IMR-90 (cell line): ENCODE results near the gene NEURL2. TPM values are rescaled to one million over a fixed set of nuclear protein-coding genes. Genes with fewer than 3 reads are reported as not detected.

Experiments used
- ATAC-seq: fragments of 200-7000 bp; cut with Tn5 transposase; 2 replicates; pipeline ENCODE4 v1.9.1; 2020; ENCODE audit warnings: low read depth, mild to moderate bottlenecking, moderate library complexity
- BruUV-seq: library from RNA; stranded (reverse); fragments of 400-500 nt; replicated peaks from 2 replicates; lab custom pipeline; 2021; lab: Mats Ljungman, UMichigan
- CTCF ChIA-PET: fragments of 300-600 bp; formaldehyde crosslinking; extraction: SDS; loops from one replicate; lab custom pipeline; 2021; ENCODE audit warnings: antibody characterized with exemption; lab: Yijun Ruan, JAX
- POLR2A ChIA-PET: fragments of 300-600 bp; sonication (Branson Sonifier 250); formaldehyde crosslinking; loops from one replicate; lab custom pipeline; 2022; ENCODE audit warnings: antibody characterized with exemption; ENCODE audit not compliant: unreplicated experiment; lab: Charles Lee
- DNase-seq: peaks from one replicate; pipeline ENCODE4 v3.0.0; 2013
- H2AFZ ChIP-seq: replicated peaks from 2 replicates; pipeline ENCODE3; 2013; ENCODE audit warnings: low read length, mild to moderate bottlenecking; ENCODE audit not compliant: poor library complexity
- H2AK5ac ChIP-seq: 2 replicates; pipeline ENCODE4 v1.6.1; 2013; ENCODE audit warnings: low read depth, low read length, inconsistent platforms
- H2AK9ac ChIP-seq: replicated peaks from 2 replicates; pipeline ENCODE3; 2013; ENCODE audit warnings: mild to moderate bottlenecking, low read depth, low read length, moderate library complexity; ENCODE audit not compliant: poor library complexity
- H2BK120ac ChIP-seq: 2 replicates; pipeline ENCODE4 v1.6.1; 2013; ENCODE audit warnings: low read depth, low read length, inconsistent platforms
- H2BK15ac ChIP-seq: 3 replicates; pipeline ENCODE4 v1.6.1; 2013; ENCODE audit warnings: low read depth, low read length, inconsistent platforms
- H2BK20ac ChIP-seq: 2 replicates; pipeline ENCODE4 v1.6.1; 2013; ENCODE audit warnings: low read depth, mild to moderate bottlenecking, inconsistent platforms, low read length, moderate library complexity
- H2BK5ac ChIP-seq: 2 replicates; pipeline ENCODE4 v1.6.1; 2013; ENCODE audit warnings: mild to moderate bottlenecking, low read depth, low read length, inconsistent platforms; ENCODE audit not compliant: poor library complexity, severe bottlenecking
- H3K14ac ChIP-seq: replicated peaks from 2 replicates; pipeline ENCODE4 v1.6.1; 2013; ENCODE audit warnings: low read depth, low read length, inconsistent platforms
- H3K18ac ChIP-seq: 2 replicates; pipeline ENCODE4 v1.6.1; 2013; ENCODE audit warnings: low read depth, low read length, control low read depth
- H3K23ac ChIP-seq: 2 replicates; pipeline ENCODE4 v1.6.1; 2013; ENCODE audit warnings: low read depth, low read length, inconsistent platforms
- H3K27ac ChIP-seq: 2 replicates; pipeline ENCODE4 v1.5.1; 2013; ENCODE audit warnings: mild to moderate bottlenecking, control low read depth, low read length; ENCODE audit not compliant: insufficient read depth
- H3K27me3 ChIP-seq: 2 replicates; pipeline ENCODE4 v1.6.1; 2013; ENCODE audit warnings: low read length; ENCODE audit not compliant: control insufficient read depth, insufficient read depth
- H3K36me3 ChIP-seq: 2 replicates; pipeline ENCODE4 v1.6.1; 2013; ENCODE audit warnings: low read length, mixed read lengths; ENCODE audit not compliant: control insufficient read depth, insufficient read depth
- H3K4ac ChIP-seq: 2 replicates; pipeline ENCODE4 v1.6.1; 2013; ENCODE audit warnings: low read depth, low read length, inconsistent platforms
- H3K4me1 ChIP-seq: 2 replicates; pipeline ENCODE4 v1.6.1; 2013; ENCODE audit warnings: low read length, mixed read lengths; ENCODE audit not compliant: control insufficient read depth, insufficient read depth
- H3K4me2 ChIP-seq: 2 replicates; pipeline ENCODE4 v1.6.1; 2013; ENCODE audit warnings: low read depth, mild to moderate bottlenecking, control low read depth, low read length, moderate library complexity
- H3K4me3 ChIP-seq: 2 replicates; pipeline ENCODE4 v1.5.1; 2013; ENCODE audit warnings: low read depth, mild to moderate bottlenecking, control low read depth, low read length, moderate library complexity; ENCODE audit not compliant: insufficient read depth
- H3K56ac ChIP-seq: 2 replicates; pipeline ENCODE4 v1.6.1; 2013; ENCODE audit warnings: low read length, inconsistent platforms; ENCODE audit not compliant: insufficient read depth; ENCODE audit errors: extremely low read depth
- H3K79me1 ChIP-seq, 2 experiments: 2 replicates each; pipeline ENCODE4 v1.6.1; 2013; ENCODE audit warnings: low read length in 2 of 2, inconsistent platforms in 1 of 2, low read depth in 1 of 2
- H3K9ac ChIP-seq: 2 replicates; pipeline ENCODE4 v1.6.1; 2013; ENCODE audit warnings: low read depth, low read length, control low read depth
- H3K9me1 ChIP-seq: 2 replicates; pipeline ENCODE4 v1.6.1; 2013; ENCODE audit warnings: low read length, inconsistent platforms; ENCODE audit not compliant: insufficient read depth
- H3K9me3 ChIP-seq: 2 replicates; pipeline ENCODE4 v1.6.1; 2013; ENCODE audit warnings: low read length; ENCODE audit not compliant: control insufficient read depth, insufficient read depth
- H4K20me1 ChIP-seq: 2 replicates; pipeline ENCODE4 v1.6.1; 2013; ENCODE audit warnings: low read length, inconsistent platforms; ENCODE audit not compliant: insufficient read depth
- H4K5ac ChIP-seq: 2 replicates; pipeline ENCODE4 v1.6.1; 2013; ENCODE audit warnings: mild to moderate bottlenecking, low read depth, low read length, control low read depth
- H4K8ac ChIP-seq, 2 experiments: 2 replicates each; pipeline ENCODE4 v1.6.1; 2013; ENCODE audit warnings: low read depth in 2 of 2, low read length in 2 of 2, control low read depth in 1 of 2, inconsistent platforms in 1 of 2
- H4K91ac ChIP-seq: 2 replicates; pipeline ENCODE4 v1.6.1; 2013; ENCODE audit warnings: low read depth, low read length, inconsistent platforms; ENCODE audit not compliant: insufficient read depth
- BHLHE40 ChIP-seq: fragments of 150-350 bp; IDR thresholded peaks from 2 replicates; pipeline ENCODE4 v1.6.1; 2016; ENCODE audit warnings: mild to moderate bottlenecking, low read depth, low read length
- CEBPB ChIP-seq: IDR thresholded peaks from 2 replicates; pipeline ENCODE4 v1.6.1; 2012; ENCODE audit warnings: low read depth, low read length, improper control_type of control experiment
- CHD1 ChIP-seq: IDR thresholded peaks from 2 replicates; pipeline ENCODE4 v1.6.1; 2012; ENCODE audit warnings: low read depth, low read length, improper control_type of control experiment
- FOS ChIP-seq: fragments of 150-350 bp; IDR thresholded peaks from 2 replicates; pipeline ENCODE4 v1.6.1; 2016; ENCODE audit warnings: low read depth, low read length
- MAZ ChIP-seq: IDR thresholded peaks from 2 replicates; pipeline ENCODE4 v1.6.1; 2012; ENCODE audit warnings: low read depth, mild to moderate bottlenecking, low read length, improper control_type of control experiment, moderate library complexity, borderline replicate concordance
- MXI1 ChIP-seq: IDR thresholded peaks from 2 replicates; pipeline ENCODE4 v1.6.1; 2012; ENCODE audit warnings: low read depth, mild to moderate bottlenecking, low read length, moderate library complexity, borderline replicate concordance
- NFE2L2 ChIP-seq: fragments of 150-350 bp; IDR thresholded peaks from 2 replicates; pipeline ENCODE4 v1.6.1; 2016; ENCODE audit warnings: low read depth, mild to moderate bottlenecking, low read length
- POLR2A ChIP-seq: IDR thresholded peaks from 2 replicates; pipeline ENCODE4 v1.6.1; 2012; ENCODE audit warnings: mild to moderate bottlenecking, low read depth, low read length
- RAD21 ChIP-seq: IDR thresholded peaks from 2 replicates; pipeline ENCODE4 v1.6.1; 2012; ENCODE audit warnings: low read length, improper control_type of control experiment
- RCOR1 ChIP-seq: IDR thresholded peaks from 2 replicates; pipeline ENCODE4 v1.6.1; 2012; ENCODE audit warnings: mild to moderate bottlenecking, low read length, improper control_type of control experiment; ENCODE audit not compliant: insufficient replicate concordance
- RFX5 ChIP-seq: IDR thresholded peaks from 2 replicates; pipeline ENCODE4 v1.8.0; 2012; ENCODE audit warnings: low read depth, mild to moderate bottlenecking, low read length, moderate library complexity
- USF2 ChIP-seq: fragments of 150-350 bp; IDR thresholded peaks from 2 replicates; pipeline ENCODE4 v1.6.1; 2017; ENCODE audit warnings: mild to moderate bottlenecking, antibody characterized with exemption, low read length, low read depth
- dilution Hi-C: fragments of 300-500 bp; cut with HindIII; formaldehyde crosslinking; loops from one replicate; pipeline ENCODE4 v1.14.3; 2018; ENCODE audit warnings: low sequenced_read_pairs; ENCODE audit not compliant: unreplicated experiment
- in situ Hi-C: fragments of 300-500 bp; cut with MboI; formaldehyde crosslinking; loops from 3 replicates; pipeline ENCODE4 v1.14.3; 2019; ENCODE audit warnings: low sequenced_read_pairs, inconsistent platforms, mixed read lengths
- intact Hi-C: fragments of 100-400 bp; cut with micrococcal nuclease; formaldehyde crosslinking; loops from 2 replicates; pipeline ENCODE4 v1.10.0; 2022
- polyA plus RNA-seq, 3 experiments: library from polyadenylated mRNA; depleted of rRNA; stranded (reverse); fragments of >200 nt; gene quantifications; 2 replicates each; pipeline ENCODE4 v1.2.3, GENCODE V29; 2012; ENCODE audit warnings: low replicate concordance in 1 of 3
- total RNA-seq: library from RNA; depleted of rRNA; stranded (reverse); fragments of >200 nt; gene quantifications from 2 replicates; pipeline ENCODE4 v1.2.3, GENCODE V29; 2012
- TF ChIP-seq, protein P1 (sequence below): conservative IDR thresholded peaks from 2 replicates; pipeline ENCODE4 v1.5.1; 2012; ENCODE audit warnings: mild to moderate bottlenecking, low read depth, low read length, improper control_type of control experiment
- TF ChIP-seq, protein P2 (sequence below): fragments of 150-350 bp; IDR thresholded peaks from 2 replicates; pipeline ENCODE4 v1.6.1; 2016; ENCODE audit warnings: low read depth, mild to moderate bottlenecking, low read length, moderate library complexity, borderline replicate concordance

The NEURL2 gene
- total and polyA plus RNA-seq, 2 of the 4 experiments (the other 2 are of a cell fraction), result 1.1 to 2.5 TPM

GRCh38 chr20:45845452-45845851, 45.6 kb downstream of the NEURL2 start:
- Histone ChIP-seq H3K9me1 (peaks cover 14% of the 10 kb centered on the region), H3K4me1 (no peaks in the 10 kb centered on the region), H4K20me1 (peaks cover 5% of the 10 kb centered on the region), H2BK5ac (no peak overlapping the region), H3K36me3 (peaks cover 62% of the 10 kb centered on the region), H3K79me1 (peaks cover 11 to 36% of the 10 kb centered on the region in 2 experiments), H2BK15ac (no peak overlapping the region), H3K14ac (no peak overlapping the region), H3K4me3 (no peak overlapping the region), H3K4me2 (no peak overlapping the region), H3K18ac (no peak overlapping the region), H3K9me3 (no peaks in the 10 kb centered on the region), H4K8ac (no peak overlapping the region), H3K56ac (no peak overlapping the region), H3K23ac (no peak overlapping the region), H3K4ac (no peak overlapping the region), H3K27ac (no peak overlapping the region), H4K91ac (no peak overlapping the region), H2AK9ac (no peak overlapping the region), H4K5ac (no peak overlapping the region), H3K27me3 (no peaks in the 10 kb centered on the region), H2AFZ (no peak overlapping the region), H2BK20ac (no peak overlapping the region), H2BK120ac (no peak overlapping the region), H3K9ac (no peak overlapping the region), H2AK5ac (no peak overlapping the region)
- dilution Hi-C loops (no loop called here), in situ Hi-C loops (no loop called here), intact Hi-C loops (no loop called here)
- ATAC-seq, result no peak
- CTCF ChIA-PET, result no interaction called here
- DNase-seq, result no peak
- POLR2A ChIA-PET, result no interaction called here
- BruUV-seq, result no TSS peak
- TF ChIP-seq MXI1 (no peak), RFX5 (no peak), POLR2A (no peak), NFE2L2 (no peak), BHLHE40 (no peak), CHD1 (no peak), USF2 (no peak), CEBPB (no peak), FOS (no peak), MAZ (no peak), RCOR1 (no peak), RAD21 (no peak)
- TF ChIP-seq, protein P1, sequence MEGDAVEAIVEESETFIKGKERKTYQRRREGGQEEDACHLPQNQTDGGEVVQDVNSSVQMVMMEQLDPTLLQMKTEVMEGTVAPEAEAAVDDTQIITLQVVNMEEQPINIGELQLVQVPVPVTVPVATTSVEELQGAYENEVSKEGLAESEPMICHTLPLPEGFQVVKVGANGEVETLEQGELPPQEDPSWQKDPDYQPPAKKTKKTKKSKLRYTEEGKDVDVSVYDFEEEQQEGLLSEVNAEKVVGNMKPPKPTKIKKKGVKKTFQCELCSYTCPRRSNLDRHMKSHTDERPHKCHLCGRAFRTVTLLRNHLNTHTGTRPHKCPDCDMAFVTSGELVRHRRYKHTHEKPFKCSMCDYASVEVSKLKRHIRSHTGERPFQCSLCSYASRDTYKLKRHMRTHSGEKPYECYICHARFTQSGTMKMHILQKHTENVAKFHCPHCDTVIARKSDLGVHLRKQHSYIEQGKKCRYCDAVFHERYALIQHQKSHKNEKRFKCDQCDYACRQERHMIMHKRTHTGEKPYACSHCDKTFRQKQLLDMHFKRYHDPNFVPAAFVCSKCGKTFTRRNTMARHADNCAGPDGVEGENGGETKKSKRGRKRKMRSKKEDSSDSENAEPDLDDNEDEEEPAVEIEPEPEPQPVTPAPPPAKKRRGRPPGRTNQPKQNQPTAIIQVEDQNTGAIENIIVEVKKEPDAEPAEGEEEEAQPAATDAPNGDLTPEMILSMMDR, result no peak
- TF ChIP-seq, protein P2, sequence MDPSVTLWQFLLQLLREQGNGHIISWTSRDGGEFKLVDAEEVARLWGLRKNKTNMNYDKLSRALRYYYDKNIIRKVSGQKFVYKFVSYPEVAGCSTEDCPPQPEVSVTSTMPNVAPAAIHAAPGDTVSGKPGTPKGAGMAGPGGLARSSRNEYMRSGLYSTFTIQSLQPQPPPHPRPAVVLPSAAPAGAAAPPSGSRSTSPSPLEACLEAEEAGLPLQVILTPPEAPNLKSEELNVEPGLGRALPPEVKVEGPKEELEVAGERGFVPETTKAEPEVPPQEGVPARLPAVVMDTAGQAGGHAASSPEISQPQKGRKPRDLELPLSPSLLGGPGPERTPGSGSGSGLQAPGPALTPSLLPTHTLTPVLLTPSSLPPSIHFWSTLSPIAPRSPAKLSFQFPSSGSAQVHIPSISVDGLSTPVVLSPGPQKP, result no peak
